CD14-positive monocyte (primary cell): ENCODE measurements around the gene TICAM2. TPM values are rescaled to one million over a fixed set of nuclear protein-coding genes. Genes with fewer than 3 reads are reported as not detected.

ENCODE experiments used
- DNase-seq, 3 donors: peaks; one replicate each; pipeline ENCODE4 v3.0.0-alpha.2; 2011 to 2022
- H2AFZ ChIP-seq: 2 replicates; pipeline ENCODE4 v1.6.0; 2012; ENCODE audit warnings: mild to moderate bottlenecking, low read depth, low read length, inconsistent platforms; ENCODE audit not compliant: insufficient read depth, poor library complexity, severe bottlenecking
- H3K27ac ChIP-seq, 2 donors: 1 replicate in 1 of 2; 2 replicates in 1 of 2; pipeline ENCODE4 v1.5.1; 2012 to 2013; ENCODE audit warnings: low read length in 2 of 2, control low read depth in 1 of 2, inconsistent platforms in 1 of 2, low read depth in 1 of 2, mild to moderate bottlenecking in 1 of 2
- H3K27me3 ChIP-seq, 2 donors: one replicate each; pipeline versions ENCODE4 v1.6.0 to v1.6.1; 2011 to 2013; ENCODE audit warnings: low read length in 2 of 2; ENCODE audit not compliant: control insufficient read depth in 2 of 2, insufficient read depth in 2 of 2
- H3K36me3 ChIP-seq, 2 donors: replicated peaks in 1 of 2; 1 replicate in 1 of 2; 2 replicates in 1 of 2; pipeline versions ENCODE4 v1.5.1 to v1.6.1; 2012 to 2013; ENCODE audit warnings: low read length in 2 of 2, control low read depth in 1 of 2, inconsistent platforms in 1 of 2, mild to moderate bottlenecking in 1 of 2; ENCODE audit not compliant: insufficient read depth in 2 of 2, control insufficient read depth in 1 of 2
- H3K4me1 ChIP-seq, 2 donors: 1 replicate in 1 of 2; 2 replicates in 1 of 2; pipeline versions ENCODE4 v1.5.1 to v1.6.1; 2012 to 2013; ENCODE audit warnings: low read length in 2 of 2, control low read depth in 1 of 2, inconsistent platforms in 1 of 2, mild to moderate bottlenecking in 1 of 2, moderate library complexity in 1 of 2; ENCODE audit not compliant: insufficient read depth in 2 of 2, control insufficient read depth in 1 of 2
- H3K4me2 ChIP-seq: replicated peaks from 2 replicates; pipeline ENCODE3; 2012; ENCODE audit warnings: low read length, moderate library complexity, mild to moderate bottlenecking; ENCODE audit not compliant: poor library complexity, severe bottlenecking; ENCODE audit errors: extremely low read depth
- H3K4me3 ChIP-seq, 3 experiments: fragments of 200-600 bp in 1 of 3; sonication (generic) in 1 of 3; replicated peaks in 1 of 3; 1 replicate in 2 of 3; 2 replicates in 1 of 3; pipeline ENCODE4 v1.5.1; 2011 to 2013; ENCODE audit warnings: low read length in 3 of 3, mild to moderate bottlenecking in 3 of 3, control low read depth in 2 of 3, low read depth in 2 of 3, inconsistent platforms in 1 of 3, moderate library complexity in 1 of 3
- H3K79me2 ChIP-seq: 2 replicates; pipeline ENCODE4 v1.6.0; 2012; ENCODE audit warnings: mild to moderate bottlenecking, control low read depth, inconsistent platforms, low read length, moderate library complexity; ENCODE audit not compliant: insufficient read depth
- H3K9ac ChIP-seq: 2 replicates; pipeline ENCODE4 v1.6.0; 2017; ENCODE audit warnings: low read length, mild to moderate bottlenecking; ENCODE audit not compliant: insufficient read depth, poor library complexity, severe bottlenecking
- H3K9me3 ChIP-seq, 2 donors: replicated peaks in 1 of 2; 1 replicate in 1 of 2; 2 replicates in 1 of 2; pipeline versions ENCODE4 v1.5.1 to v1.6.1; 2012 to 2013; ENCODE audit warnings: low read length in 2 of 2, control low read depth in 1 of 2; ENCODE audit not compliant: control insufficient read depth in 1 of 2, insufficient read depth in 1 of 2
- H4K20me1 ChIP-seq: 2 replicates; pipeline ENCODE4 v1.6.0; 2012; ENCODE audit warnings: mild to moderate bottlenecking, low read length, control low read depth, moderate library complexity; ENCODE audit not compliant: insufficient read depth
- H3K27ac Mint-ChIP-seq, 7 donors: one replicate each; pipeline ENCODE4 v1.8.0; 2020; ENCODE audit warnings: mild to moderate bottlenecking in 7 of 7, mixed read lengths in 7 of 7, moderate library complexity in 6 of 7, inconsistent platforms in 2 of 7
- H3K27me3 Mint-ChIP-seq, 3 donors: one replicate each; pipeline ENCODE4 v1.8.0; 2021 to 2022; ENCODE audit warnings: low read depth in 3 of 3, mild to moderate bottlenecking in 3 of 3, mixed read lengths in 3 of 3, moderate library complexity in 3 of 3, inconsistent platforms in 1 of 3
- H3K36me3 Mint-ChIP-seq, 2 donors: one replicate each; pipeline ENCODE4 v1.8.0; 2020; ENCODE audit warnings: mixed read lengths in 2 of 2, inconsistent platforms in 1 of 2, mild to moderate bottlenecking in 1 of 2
- H3K4me1 Mint-ChIP-seq: one replicate; pipeline ENCODE4 v1.8.0; 2020; ENCODE audit warnings: mild to moderate bottlenecking, mixed read lengths
- H3K4me3 Mint-ChIP-seq, 2 donors: one replicate each; pipeline ENCODE4 v1.8.0; 2020; ENCODE audit warnings: mild to moderate bottlenecking in 2 of 2, mixed read lengths in 2 of 2, moderate library complexity in 1 of 2
- H3K9me3 Mint-ChIP-seq, 7 donors: one replicate each; pipeline ENCODE4 v1.8.0; 2020 to 2022; ENCODE audit warnings: mixed read lengths in 7 of 7, mild to moderate bottlenecking in 6 of 7, moderate library complexity in 6 of 7, inconsistent platforms in 2 of 7
- CTCF ChIP-seq: fragments of 200-600 bp; IDR thresholded peaks from one replicate; pipeline ENCODE4 v1.8.0; 2022; ENCODE audit warnings: antibody characterized with exemption, mild to moderate bottlenecking
- WGBS: methylation state at CpG from one replicate; pipeline ENCODE4 v1.1.5; 2013; ENCODE audit warnings: missing lambda C conversion rate; ENCODE audit not compliant: insufficient coverage; 5-methylcytosine and 5-hydroxymethylcytosine counted together
- intact Hi-C, 2 donors: fragments of 100-400 bp; cut with micrococcal nuclease; formaldehyde crosslinking; loops; one replicate each; pipeline versions ENCODE4 v1.15.0 to v1.15.1; 2023
- polyA plus RNA-seq, 3 donors: library from polyadenylated mRNA; depleted of rRNA in 1 of 3; unstranded in 2 of 3; stranded (reverse) in 1 of 3; fragments of 300-500 nt in 2 of 3; fragments of >200 nt in 1 of 3; fragmentation: Illumina TruSeq in 2 of 3; gene quantifications; 1 replicate in 2 of 3; 2 replicates in 1 of 3; pipeline ENCODE4 v1.2.3, GENCODE V29; 2012 to 2021

The TICAM2 gene
- polyA plus RNA-seq, 3 donors, result 3.5 to 25.1 (median 14.6) TPM

GRCh38 chr5:115548683-115549082 is 53.6 kb downstream of the TICAM2 start:
- no peak overlapping the region for H2AFZ ChIP-seq
- Mint-ChIP-seq H3K9me3 (peaks cover 7 to 11% (median 9%) of the 10 kb centered on the region in 7 donors), H3K27me3 (peaks cover 0 to 4% (median 1%) of the 10 kb centered on the region in 3 donors)

GRCh38 chr5:115545351-115545882 is 56.9 kb downstream of the TICAM2 start:
- H3K4me3 ChIP-seq, result peak overlapping the region in 1 of 3 experiments; percentile 65
- H3K79me2 ChIP-seq, result peaks cover 36% of the 10 kb centered on the region
- peaks cover 18 to 34% of the 10 kb centered on the region in 2 donors for H3K4me1 ChIP-seq
- peak overlapping the region; percentile 24 to 66 for H3K27ac ChIP-seq
- no peaks in the 10 kb centered on the region for H3K27me3 Mint-ChIP-seq
- H4K20me1 ChIP-seq, result peaks cover 33% of the 10 kb centered on the region
- H3K27me3 ChIP-seq, result no peaks in the 10 kb centered on the region
- no peak for DNase-seq
- TF ChIP-seq CTCF, result no peak
- H3K36me3 ChIP-seq, result peaks cover 4 to 5% of the 10 kb centered on the region in 2 donors
- intact Hi-C loops, result loop anchor here (2.0 to 10.0 kb wide), 2 partner anchors 59 to 81 kb away; partner anchors contain the start of genes TICAM2 (in 1 of the 2) and TMED7 (in 1 of the 2)
- peak overlapping the region; percentile 80 to 95 for H3K4me3 Mint-ChIP-seq
- peak overlapping the region; percentile 77 for H2AFZ ChIP-seq
- peaks cover 1 to 11% (median 8%) of the 10 kb centered on the region in 7 donors for H3K9me3 Mint-ChIP-seq
- H3K4me1 Mint-ChIP-seq, result peaks cover 34% of the 10 kb centered on the region
- peaks cover 0 to 5% of the 10 kb centered on the region in 2 donors for H3K9me3 ChIP-seq
- no CpG with 5 or more reads among the region's 9 CpGs for WGBS
- peaks cover 20 to 25% of the 10 kb centered on the region in 2 donors for H3K36me3 Mint-ChIP-seq
- peak overlapping the region in 6 of 7 donors; percentile 30 to 99 (median 88) for H3K27ac Mint-ChIP-seq
- peak overlapping the region; percentile 59 for H3K4me2 ChIP-seq
- H3K9ac ChIP-seq, result no peak overlapping the region

More at GRCh38 chr5:115548683-115549082, 53.6 kb downstream of the TICAM2 start:
- Mint-ChIP-seq H3K36me3 (peaks cover 7 to 8% of the 10 kb centered on the region in 2 donors), H3K4me3 (no peak overlapping the region), H3K27ac (no peak overlapping the region), H3K4me1 (peaks cover 20% of the 10 kb centered on the region)
- peaks cover 3% of the 10 kb centered on the region for H3K79me2 ChIP-seq
- no CpG with 5 or more reads among the region's 4 CpGs for WGBS
- H3K36me3 ChIP-seq, result no peaks in the 10 kb centered on the region
- intact Hi-C loops, result loop anchor here in 1 of 2 donors (10.0 kb wide), 1 partner anchor 56 kb away; the partner anchor contains the start of gene TICAM2
- no peak overlapping the region for H3K27ac ChIP-seq
- H3K4me1 ChIP-seq, result peaks cover 4 to 9% of the 10 kb centered on the region in 2 donors
- peaks cover under 1% of the 10 kb centered on the region for H4K20me1 ChIP-seq
- H3K27me3 ChIP-seq, result no peaks in the 10 kb centered on the region
- no peak for TF ChIP-seq CTCF
- no peak overlapping the region for H3K9ac ChIP-seq
- DNase-seq, result no peak
- H3K4me2 ChIP-seq, result no peak overlapping the region
- peaks cover 0 to 5% of the 10 kb centered on the region in 2 donors for H3K9me3 ChIP-seq
- H3K4me3 ChIP-seq, result no peak overlapping the region
